Stomach (tissue), 9 donors: ENCODE measurements around the gene SIAH2. TPM values are rescaled to one million over a fixed set of nuclear protein-coding genes. Genes with fewer than 3 reads are reported as not detected.
A peak's percentile ranks its signal among the peaks of the same experiment; 100 is the strongest.

Experiments used
- DNase-seq, 2 donors: peaks; one replicate each; pipeline versions ENCODE4 v3.0.0 to v3.0.0-alpha.2; 2013 to 2019
- H3K27ac ChIP-seq, 5 donors: fragments of 200-600 bp in 4 of 5; sonication (generic) in 4 of 5; one replicate each; pipeline ENCODE4 v1.5.1; 2013 to 2019; ENCODE audit warnings: mild to moderate bottlenecking in 1 of 5, moderate library complexity in 1 of 5
- H3K27me3 ChIP-seq, 3 donors: fragments of 200-600 bp; sonication (generic); one replicate each; pipeline ENCODE4 v1.5.1; 2017 to 2019; ENCODE audit warnings: mixed run types in 1 of 3
- H3K36me3 ChIP-seq, 4 donors: fragments of 200-600 bp; sonication (generic); 1 replicate in 3 of 4; 2 replicates in 1 of 4; pipeline ENCODE4 v1.5.1; 2016 to 2019
- H3K4me1 ChIP-seq, 4 donors: fragments of 200-600 bp; sonication (generic); one replicate each; pipeline ENCODE4 v1.5.1; 2016 to 2019
- H3K4me3 ChIP-seq, 4 donors: fragments of 200-600 bp; sonication (generic) in 3 of 4; one replicate each; pipeline ENCODE4 v1.5.1; 2016 to 2019; ENCODE audit warnings: mild to moderate bottlenecking in 1 of 4
- H3K9me3 ChIP-seq, 4 donors: fragments of 200-600 bp; sonication (generic); one replicate each; pipeline ENCODE4 v1.5.1; 2016 to 2019
- EP300 ChIP-seq: sonication (generic); formaldehyde crosslinking; IDR thresholded peaks from one replicate; pipeline ENCODE4 v1.6.1; 2017; ENCODE audit warnings: antibody characterized with exemption
- POLR2A ChIP-seq, 4 donors: fragments of 450-650 bp; IDR thresholded peaks; one replicate each; pipeline ENCODE4 v1.6.1; 2016; ENCODE audit warnings: antibody characterized with exemption in 4 of 4, control low read depth in 2 of 4, mild to moderate bottlenecking in 1 of 4, moderate library complexity in 1 of 4
- POLR2AphosphoS5 ChIP-seq, 3 donors: sonication (generic); formaldehyde crosslinking; IDR thresholded peaks; one replicate each; pipeline ENCODE4 v1.6.1; 2016; ENCODE audit warnings: antibody characterized with exemption in 3 of 3
- WGBS, 5 donors: extraction: QIAGEN DNeasy Blood & Tissue Kit in 3 of 5; methylation state at CpG; one replicate each; pipeline versions ENCODE4 v1.1.5 to v1.1.7; 2013 to 2018; 5-methylcytosine and 5-hydroxymethylcytosine counted together
- intact Hi-C: fragments of 100-400 bp; cut with DNase I; formaldehyde crosslinking; loops from one replicate; pipeline ENCODE4 v1.15.1; 2023; ENCODE audit warnings: low total_unique reads
- polyA plus RNA-seq, 3 donors: library from polyadenylated mRNA; stranded (reverse); fragments of 200-250 nt; gene quantifications; one replicate each; pipeline ENCODE4 v1.2.3, GENCODE V29; 2013
- total RNA-seq, 5 donors: library from RNA; depleted of rRNA; stranded (reverse); fragments of >200 nt; gene quantifications; one replicate each; pipeline versions ENCODE4 v1.1.0 to v1.2.3, GENCODE V29; 2014 to 2016
- TF ChIP-seq, protein P1 (sequence below), 7 experiments: fragments of 450-650 bp in 4 of 7; fragments of 200-600 bp in 3 of 7; sonication (generic) in 3 of 7; IDR thresholded peaks; one replicate each; pipeline ENCODE4 v1.5.1; 2016 to 2019; ENCODE audit warnings: antibody characterized with exemption in 7 of 7, control low read depth in 2 of 7, mild to moderate bottlenecking in 1 of 7
- donor health status: healthy with polysubstance abuse.
- donor health status: Bipolar disorder and iron deficiency.
- donor health status: healthy.

Gene SIAH2
- total and polyA plus RNA-seq, 8 donors = 13.8 to 36.6 (median 17.9) TPM

DNA sequence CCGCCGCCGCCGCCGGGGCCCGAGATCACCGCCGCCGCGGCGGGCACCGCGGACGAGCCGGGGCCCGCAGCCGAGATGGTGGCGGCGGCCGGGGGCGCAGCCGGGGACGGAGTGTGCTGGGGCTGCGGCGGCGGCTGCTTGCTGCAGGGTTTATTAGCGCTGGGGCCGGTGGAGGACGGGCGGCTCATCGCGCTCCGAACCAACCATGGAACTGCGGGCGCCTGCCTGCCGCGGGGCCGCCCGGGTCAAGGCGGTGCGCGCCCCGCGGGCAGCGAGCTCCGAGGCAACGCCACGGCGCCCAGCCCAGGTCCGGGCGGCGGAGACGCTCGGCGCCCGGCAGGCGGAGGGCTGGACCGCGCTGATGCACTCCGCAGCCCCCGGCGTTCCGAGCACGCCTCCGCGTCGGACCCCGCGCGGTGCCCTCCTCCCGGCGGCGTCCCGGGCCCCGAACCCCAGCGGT lies 277 bp downstream of the SIAH2 start:
- H3K9me3 ChIP-seq = no peaks in the 10 kb centered on the region
- no peaks in the 10 kb centered on the region for H3K27me3 ChIP-seq
- peaks cover 0 to 5% (median 0%) of the 10 kb centered on the region in 4 donors for H3K36me3 ChIP-seq
- intact Hi-C loops = no loop called here
- H3K27ac ChIP-seq = peak overlapping the region; percentile 98 to 100 (median 99)
- no peak for DNase-seq
- H3K4me1 ChIP-seq = peaks cover 25 to 50% (median 47%) of the 10 kb centered on the region in 4 donors
- H3K4me3 ChIP-seq = peak overlapping the region; percentile 67 to 90 (median 74)
- WGBS, 5 donors = 0 to 1% (median 1%) methylated on average over 17 to 76 of the region's 76 CpGs
- TF ChIP-seq POLR2AphosphoS5 (IDR thresholded peaks at IDR 0.05) = no peak
- no peak for TF ChIP-seq EP300
- no peak for TF ChIP-seq POLR2A (IDR thresholded peaks at IDR 0.05)
- TF ChIP-seq, protein P1, sequence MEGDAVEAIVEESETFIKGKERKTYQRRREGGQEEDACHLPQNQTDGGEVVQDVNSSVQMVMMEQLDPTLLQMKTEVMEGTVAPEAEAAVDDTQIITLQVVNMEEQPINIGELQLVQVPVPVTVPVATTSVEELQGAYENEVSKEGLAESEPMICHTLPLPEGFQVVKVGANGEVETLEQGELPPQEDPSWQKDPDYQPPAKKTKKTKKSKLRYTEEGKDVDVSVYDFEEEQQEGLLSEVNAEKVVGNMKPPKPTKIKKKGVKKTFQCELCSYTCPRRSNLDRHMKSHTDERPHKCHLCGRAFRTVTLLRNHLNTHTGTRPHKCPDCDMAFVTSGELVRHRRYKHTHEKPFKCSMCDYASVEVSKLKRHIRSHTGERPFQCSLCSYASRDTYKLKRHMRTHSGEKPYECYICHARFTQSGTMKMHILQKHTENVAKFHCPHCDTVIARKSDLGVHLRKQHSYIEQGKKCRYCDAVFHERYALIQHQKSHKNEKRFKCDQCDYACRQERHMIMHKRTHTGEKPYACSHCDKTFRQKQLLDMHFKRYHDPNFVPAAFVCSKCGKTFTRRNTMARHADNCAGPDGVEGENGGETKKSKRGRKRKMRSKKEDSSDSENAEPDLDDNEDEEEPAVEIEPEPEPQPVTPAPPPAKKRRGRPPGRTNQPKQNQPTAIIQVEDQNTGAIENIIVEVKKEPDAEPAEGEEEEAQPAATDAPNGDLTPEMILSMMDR (IDR thresholded peaks at IDR 0.05) = no peak

GRCh38 chr3:150761831-150762661 lies 923 bp downstream of the SIAH2 start:
- Histone ChIP-seq H3K4me3 (peak overlapping the region; percentile 67 to 90 (median 74)), H3K4me1 (peaks cover 29 to 57% (median 53%) of the 10 kb centered on the region in 4 donors), H3K36me3 (peaks cover 0 to 5% (median 0%) of the 10 kb centered on the region in 4 donors), H3K27ac (peak overlapping the region; percentile 98 to 100 (median 99)), H3K9me3 (no peaks in the 10 kb centered on the region), H3K27me3 (no peaks in the 10 kb centered on the region)
- TF ChIP-seq EP300 = no peak
- TF ChIP-seq, protein P1 (IDR thresholded peaks at IDR 0.05) = no peak
- peak in 1 of 4 donors; percentile 30 for TF ChIP-seq POLR2A (IDR thresholded peaks at IDR 0.05)
- TF ChIP-seq POLR2AphosphoS5 (IDR thresholded peaks at IDR 0.05) = peak; percentile 30 to 51 (median 30)
- WGBS, 5 donors = 0% methylated on average over 37 to 48 of the region's 48 CpGs
- intact Hi-C loops = no loop called here
- DNase-seq = peak; percentile 64 to 84

DNA sequence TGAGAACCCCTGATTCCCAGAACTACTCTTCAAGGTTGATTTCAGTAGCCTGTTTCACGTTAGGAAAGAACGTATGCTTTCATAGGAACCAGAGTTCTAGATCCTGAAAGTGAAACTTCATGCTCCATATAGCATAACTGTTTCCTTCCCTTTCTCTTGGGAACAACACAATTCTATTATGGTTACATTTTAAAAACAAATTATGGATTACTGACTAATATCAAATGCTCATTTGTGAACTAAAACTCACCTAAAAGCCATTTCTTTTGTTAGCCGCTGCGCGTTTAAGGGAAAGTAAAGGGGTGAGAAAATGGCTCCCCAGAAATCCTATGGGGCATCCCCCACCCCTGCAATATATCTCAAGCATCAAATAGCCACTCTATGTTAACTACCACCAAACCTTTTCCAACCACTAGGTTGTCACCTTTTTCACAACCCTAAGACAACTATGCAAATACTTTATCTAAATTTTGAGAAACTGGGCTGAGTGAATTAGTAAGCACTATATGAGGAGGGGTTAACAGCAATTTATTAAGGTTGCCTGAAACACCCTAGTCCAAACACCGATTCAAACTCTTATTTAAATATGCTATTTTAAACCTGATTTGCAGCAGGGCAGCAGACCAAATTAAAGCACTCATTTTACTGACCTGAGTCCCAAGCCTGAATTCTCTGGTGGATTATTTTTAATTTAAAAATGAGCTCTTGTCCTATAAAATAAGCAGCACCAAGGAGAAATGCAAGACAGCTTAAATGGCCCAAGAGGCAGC lies 2.4 kb downstream of the SIAH2 start:
- peaks cover 39 to 71% (median 66%) of the 10 kb centered on the region in 4 donors for H3K4me1 ChIP-seq
- 23 to 31% (median 29%) methylated on average over 6 of the region's 6 CpGs for WGBS, 5 donors

More for the DNA sequence above, 2.4 kb downstream of the SIAH2 start:
- no peaks in the 10 kb centered on the region for H3K9me3 ChIP-seq
- DNase-seq = no peak
- peak overlapping the region; percentile 67 to 90 (median 74) for H3K4me3 ChIP-seq
- no peak for TF ChIP-seq POLR2A (IDR thresholded peaks at IDR 0.05)
- TF ChIP-seq, protein P1 (IDR thresholded peaks at IDR 0.05) = no peak
- no peak for TF ChIP-seq EP300
- TF ChIP-seq POLR2AphosphoS5 (IDR thresholded peaks at IDR 0.05) = no peak
- H3K27me3 ChIP-seq = no peaks in the 10 kb centered on the region
- H3K27ac ChIP-seq = peak overlapping the region; percentile 74 to 100 (median 98)
- H3K36me3 ChIP-seq = peaks cover 0 to 5% (median 0%) of the 10 kb centered on the region in 4 donors
- intact Hi-C loops = no loop called here
